Stimulated activated CD8-positive, alpha-beta memory T cell treated with anti-CD3 and anti-CD28 coated beads, Interleukin-12 subunit alpha, Interleukin-12 subunit beta, amount 100 ng/mL, for 1 hour (primary cell): ENCODE data around the gene TMCO5A.
"Not testable (repeated sequence)": the region's sequence is repeated elsewhere in the genome, so short reads cannot be mapped to it uniquely, and the experiment has no call there.

Source experiments
- DNase-seq: peaks from one replicate; pipeline ENCODE4 v3.0.0-alpha.2; 2020; ENCODE audit warnings: low read depth

Gene TMCO5A

DNA sequence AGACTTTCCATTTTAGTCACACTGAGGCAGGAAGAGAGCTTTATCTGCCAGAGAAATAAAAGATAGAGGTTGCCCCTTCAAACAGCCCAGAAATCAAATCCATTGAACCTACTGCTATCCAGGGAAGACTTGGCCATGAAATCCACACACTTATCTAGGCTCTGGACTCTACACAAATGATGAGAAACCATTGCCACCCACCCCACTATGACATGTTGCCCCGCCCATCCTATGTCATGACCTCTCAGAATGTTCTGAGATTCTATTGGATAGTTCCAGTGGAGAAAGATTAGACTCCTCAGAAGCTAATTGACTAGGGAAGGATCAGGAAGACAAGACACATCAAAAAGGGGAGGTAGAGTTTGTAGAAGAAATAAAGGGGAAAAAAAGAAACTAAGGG lies at the start of gene TMCO5A:
Gene TMCO5A, plus strand, starts transcription at position 301 of the 400 bp plus-strand sequence. CDS start 1,684 bp downstream, outside the sequence.
- no peak for DNase-seq

DNA sequence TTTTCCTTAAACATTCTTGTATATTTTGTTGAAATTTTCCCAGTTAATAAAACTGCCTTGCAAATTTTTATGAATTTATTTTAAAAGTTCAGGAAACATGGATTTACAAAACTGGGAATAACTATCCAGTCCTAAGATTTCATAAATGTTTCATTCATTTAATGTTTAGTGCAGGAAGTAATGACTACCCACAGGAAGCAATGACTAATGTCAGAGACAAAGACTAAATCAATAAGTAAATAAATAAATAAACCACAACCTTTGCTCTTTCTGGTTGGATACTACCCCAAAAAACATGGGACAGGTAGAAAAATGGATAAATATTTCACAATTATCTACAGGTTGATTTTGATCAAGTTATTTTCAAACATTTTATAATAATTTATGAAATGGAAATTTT lies 48.8 kb upstream of the TMCO5A start:
- DNase-seq: no peak

DNA sequence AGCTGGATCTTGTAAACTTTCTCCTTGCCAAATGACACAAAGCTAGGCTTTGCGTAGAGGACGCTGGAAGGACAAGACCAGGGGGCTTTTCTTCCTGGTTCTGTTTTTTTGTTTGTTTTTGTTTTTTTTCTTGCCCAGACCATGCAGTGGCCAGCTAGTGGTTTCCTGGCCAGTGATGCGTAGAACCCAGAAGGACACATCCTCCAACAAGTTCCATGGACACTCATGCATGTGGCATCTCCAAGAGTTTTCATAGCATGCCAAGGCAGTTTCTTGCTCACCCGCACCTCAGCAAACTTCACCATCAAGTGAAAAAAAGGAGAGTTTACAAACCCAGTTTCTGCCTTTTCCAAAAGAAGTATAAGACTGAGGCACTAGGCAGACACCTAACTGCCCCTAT lies 46.1 kb upstream of the TMCO5A start:
- DNase-seq: no peak

DNA sequence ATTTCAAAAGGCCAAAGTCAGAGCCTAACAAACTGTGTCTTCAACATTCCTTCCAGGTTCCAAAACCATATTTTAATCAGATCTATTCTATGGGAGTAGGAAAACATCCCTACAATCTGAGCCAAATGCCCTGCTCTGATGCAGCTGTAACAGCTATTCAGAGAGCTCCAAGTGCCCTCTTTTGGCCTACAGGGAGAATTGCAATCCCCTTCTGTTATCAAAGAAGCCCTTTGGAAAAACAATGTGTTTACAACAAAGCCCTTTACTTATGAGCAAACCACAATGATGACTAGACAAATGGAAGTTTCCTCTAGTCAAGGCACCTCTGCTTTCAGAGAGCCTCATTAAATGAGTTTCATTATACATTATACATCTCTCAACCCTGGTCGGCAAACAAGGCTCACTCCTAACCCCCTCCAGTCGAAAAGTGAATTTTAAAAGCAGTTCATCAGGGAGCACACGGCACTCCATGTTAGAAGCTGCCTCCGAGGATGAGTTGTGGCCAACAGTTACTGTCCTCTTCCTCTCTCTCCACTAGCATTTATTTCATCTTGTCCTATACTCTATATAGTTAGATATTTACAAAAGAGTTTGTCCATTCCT lies 42.6 kb upstream of the TMCO5A start:
- DNase-seq: no peak

DNA sequence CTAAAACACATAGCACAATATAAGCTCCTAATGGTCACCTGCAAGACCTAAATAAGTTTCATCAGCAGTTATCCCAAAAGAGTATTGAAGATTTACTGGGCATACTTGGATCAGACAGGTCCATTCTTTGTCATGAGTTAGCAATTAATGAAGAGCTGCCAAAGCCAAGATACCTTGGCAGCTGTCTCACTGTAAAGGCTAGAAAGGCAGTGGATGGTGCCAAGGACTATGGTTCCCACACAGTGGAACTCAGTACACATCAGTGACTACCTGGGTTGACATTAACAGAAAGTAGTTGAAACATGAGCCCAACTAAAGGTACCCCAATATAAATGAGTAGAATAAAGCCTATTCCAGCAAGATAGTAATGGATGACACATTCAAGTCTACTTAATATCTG lies 41.1 kb upstream of the TMCO5A start:
- no peak for DNase-seq

DNA sequence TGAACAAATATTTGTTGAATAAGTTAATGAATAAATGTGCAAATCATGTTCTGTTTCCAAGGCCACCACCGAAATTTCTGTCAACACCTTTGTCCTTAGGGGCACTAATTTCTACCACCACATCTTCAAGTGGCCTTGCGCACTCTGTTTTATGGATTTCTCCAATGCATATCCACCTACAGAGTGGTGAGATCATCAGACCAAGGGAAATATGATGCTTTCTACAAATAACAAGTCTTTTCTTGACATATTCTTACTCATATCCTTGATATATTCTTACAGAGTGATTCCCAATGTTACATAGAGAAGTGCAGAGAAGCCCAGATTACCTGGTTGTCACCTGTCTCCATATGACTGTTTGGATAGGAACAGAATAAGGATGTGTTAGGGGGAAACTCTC lies 36.1 kb upstream of the TMCO5A start:
- DNase-seq: no peak

DNA sequence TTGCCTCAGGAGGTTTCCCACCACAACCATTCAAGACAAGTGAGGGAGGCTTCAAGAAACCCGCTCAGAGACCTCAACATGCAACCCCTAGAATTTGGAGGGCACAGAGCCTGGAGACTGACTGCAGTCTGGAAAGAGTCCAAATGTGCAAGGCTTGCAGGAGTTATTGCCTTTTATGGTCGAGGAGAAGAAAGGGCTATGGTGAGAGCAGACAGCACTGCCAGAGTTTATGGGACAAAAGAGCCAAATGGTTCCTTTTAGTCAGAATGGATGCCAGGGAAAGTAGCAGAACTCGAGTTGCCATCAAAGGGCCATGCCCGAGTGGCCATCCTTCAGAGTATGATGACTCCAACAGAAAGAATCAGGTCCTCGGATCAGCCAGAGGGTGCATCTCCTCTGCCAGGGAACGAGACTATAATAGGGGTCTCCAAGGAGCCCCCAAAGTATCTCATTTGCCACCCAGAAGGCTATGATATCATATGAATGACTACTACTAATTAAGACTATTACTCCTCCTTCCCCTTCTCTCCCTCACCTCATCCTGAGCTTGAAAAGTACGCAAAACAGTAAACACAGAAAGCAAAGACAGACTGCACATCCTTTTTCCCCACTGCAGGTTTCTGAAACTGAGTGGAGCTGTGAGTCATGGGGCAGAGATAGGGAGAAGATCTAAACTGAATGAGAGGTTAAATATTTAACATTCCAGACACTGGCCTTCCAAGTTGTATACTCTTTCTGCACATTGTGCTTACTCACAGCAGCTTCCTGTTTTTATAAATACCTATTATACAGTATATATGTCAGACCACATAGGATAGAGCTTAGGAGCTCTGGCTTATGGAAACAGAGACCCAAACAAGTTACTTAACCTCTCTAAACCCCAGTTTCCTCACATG lies 33.9 kb upstream of the TMCO5A start:
- no peak for DNase-seq

DNA sequence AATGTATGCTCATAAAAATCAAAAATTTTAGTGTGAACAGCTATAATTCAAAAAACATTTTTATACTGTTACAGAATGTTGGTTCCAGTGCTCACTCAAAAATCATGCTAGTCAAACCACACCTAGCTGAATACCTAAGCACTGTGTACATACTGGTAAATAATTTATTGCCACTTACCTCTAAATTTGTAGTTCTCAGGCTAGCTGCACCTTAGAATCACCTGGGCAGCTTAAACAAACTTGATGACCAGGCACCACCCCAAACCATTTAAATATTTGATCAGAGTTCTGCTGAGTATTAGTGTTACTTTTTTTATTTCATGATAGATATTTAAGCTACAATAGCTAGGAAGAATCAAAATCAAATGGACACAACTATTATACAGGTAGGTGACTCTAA lies 32.3 kb upstream of the TMCO5A start:
- no peak for DNase-seq

DNA sequence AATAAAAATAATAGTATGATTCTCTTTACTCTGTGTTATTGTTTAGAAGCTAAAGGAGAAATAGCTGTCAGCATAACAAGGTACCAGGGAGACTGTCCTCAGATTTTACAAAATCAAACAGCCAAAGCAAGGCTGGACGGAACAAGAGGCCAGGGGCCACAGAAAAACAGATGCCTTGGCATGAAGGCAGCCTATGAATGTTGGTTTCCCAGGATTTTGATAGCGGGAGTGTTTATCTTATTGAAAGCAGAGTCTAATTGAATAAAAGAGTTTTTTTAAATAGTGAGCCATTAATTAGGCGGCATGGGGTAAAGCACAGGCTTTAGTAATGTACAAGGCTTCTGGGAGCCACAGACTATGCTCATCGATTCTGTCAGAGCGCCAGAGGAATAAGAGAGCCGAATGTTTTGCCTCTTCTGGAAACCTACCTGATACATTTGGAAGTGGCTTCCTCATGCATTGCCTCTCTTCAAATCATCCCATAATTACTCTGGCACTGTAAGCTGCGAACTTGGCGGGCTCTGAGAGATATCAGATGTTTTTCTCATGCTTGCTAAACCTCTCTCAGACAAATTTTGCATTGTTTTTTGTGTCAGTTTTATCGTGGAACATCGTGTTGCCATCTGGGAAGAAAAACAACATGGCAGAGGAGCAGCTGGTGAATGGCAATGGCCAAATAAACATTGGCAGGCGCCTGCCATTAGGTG lies 30.4 kb upstream of the TMCO5A start:
- DNase-seq: no peak

DNA sequence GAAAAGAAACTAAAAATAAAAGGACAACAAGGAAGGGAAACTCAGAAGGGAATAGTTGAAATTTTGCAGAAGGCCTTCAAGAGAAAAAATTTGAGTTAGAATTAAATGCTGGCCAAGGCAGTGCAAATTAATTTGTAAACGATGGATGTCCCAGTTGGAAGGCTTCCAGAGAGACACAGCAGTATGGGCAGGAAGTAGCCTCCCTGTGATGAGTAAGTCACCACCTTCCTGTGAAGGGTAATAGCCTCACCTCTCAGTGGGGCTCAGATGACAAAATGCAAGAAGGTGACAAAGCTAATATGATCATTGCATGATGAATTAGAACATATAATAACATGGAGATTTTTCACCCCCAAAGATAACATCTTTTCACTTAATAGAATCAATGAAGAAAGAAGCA lies 27.3 kb upstream of the TMCO5A start:
- DNase-seq: no peak

DNA sequence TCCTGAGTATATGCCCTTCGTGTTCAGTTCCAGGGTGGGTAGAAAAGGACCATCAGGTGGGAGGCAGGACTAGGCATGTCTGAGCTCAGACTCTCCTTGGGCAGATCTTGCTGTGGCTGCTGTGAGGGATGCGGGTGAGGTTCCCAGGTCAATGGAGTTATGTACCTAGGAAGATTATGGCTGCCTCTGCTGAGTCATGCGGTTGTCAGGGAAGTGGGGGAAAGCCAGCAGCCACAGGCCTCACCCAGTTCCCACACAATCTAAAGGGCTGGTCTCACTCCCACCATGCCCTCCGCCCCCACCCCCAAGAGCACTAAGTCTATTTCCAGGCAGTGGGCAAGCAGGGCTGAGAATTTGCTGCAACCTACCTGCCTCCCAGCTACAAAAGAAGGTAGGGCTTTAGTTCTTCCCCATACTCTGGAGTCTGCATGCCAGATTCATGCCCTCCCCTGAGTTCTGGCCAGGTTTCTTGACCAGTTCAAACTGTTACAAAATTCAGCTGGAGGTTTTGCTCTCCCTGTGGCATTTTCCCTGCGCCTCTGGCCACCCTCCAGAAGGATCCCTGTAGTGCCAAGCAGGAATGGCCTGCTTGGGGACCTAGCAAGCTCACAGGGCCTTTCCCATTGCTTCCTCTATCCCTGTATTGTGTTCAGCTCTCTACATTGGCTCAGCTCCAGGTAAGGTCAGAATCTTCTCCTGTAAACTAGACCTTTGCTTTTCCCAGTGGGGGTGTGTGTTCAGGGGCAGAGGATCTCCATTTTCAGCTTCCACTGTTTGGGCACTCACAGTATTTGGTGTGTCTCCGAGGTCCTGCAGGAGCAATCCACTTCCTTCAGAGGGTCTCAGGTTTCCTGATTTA lies 12.7 kb upstream of the TMCO5A start:
- no peak for DNase-seq

DNA sequence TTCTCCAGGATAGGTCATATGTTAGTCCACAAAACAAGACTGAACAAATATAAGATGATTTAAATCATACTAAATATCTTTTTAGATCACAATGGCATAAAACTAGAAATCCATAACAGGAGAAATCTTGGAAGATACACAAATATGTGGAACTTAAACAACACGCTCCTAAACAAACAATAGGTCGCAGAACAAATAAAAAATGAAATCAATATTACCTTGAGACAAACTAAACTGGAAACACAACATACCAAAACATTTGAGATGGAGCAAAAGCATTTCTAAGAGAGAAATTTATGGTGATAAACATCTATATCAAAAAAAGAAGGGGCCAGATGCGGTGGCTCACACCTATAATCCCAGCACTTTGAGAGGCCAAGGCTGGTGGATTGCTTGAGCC lies 8.3 kb upstream of the TMCO5A start:
- no peak for DNase-seq

DNA sequence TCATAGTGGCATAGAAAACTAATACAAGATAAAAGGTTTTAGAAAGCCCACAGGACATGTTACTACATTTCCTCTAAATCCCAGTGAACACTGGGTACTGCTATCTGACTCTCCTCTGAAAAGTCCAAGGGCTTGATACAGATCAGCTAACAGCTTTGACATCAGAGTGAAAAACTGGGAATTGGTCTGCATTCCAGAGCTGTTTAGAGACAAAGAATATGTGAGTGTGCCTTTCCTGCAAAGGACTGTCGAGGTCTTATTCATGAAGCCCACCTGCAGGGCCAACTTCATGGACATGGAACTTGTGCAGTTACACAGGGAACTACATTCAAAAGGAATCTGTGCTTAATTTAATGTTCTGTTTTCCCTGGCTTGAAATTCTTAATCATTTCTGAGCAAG lies 5.2 kb upstream of the TMCO5A start:
- no peak for DNase-seq

DNA sequence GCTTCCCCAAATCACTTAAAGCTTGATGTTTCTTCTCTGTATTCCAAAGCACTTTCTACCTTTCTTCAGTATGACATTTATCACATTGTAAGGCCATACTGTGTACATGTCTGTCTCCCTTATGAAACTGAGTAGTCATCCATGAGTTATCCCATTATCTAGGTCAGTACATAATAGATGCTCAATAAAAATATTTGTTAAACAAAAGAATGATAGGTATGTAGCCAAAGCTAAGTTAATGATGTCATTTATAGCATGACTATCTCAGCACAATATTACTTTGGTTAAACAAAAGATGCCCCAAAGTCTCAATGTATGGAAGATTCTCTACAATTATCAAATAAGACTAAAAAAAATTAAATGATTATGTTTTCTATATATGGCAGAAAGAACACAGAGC lies 3.1 kb upstream of the TMCO5A start:
- no peak for DNase-seq

DNA sequence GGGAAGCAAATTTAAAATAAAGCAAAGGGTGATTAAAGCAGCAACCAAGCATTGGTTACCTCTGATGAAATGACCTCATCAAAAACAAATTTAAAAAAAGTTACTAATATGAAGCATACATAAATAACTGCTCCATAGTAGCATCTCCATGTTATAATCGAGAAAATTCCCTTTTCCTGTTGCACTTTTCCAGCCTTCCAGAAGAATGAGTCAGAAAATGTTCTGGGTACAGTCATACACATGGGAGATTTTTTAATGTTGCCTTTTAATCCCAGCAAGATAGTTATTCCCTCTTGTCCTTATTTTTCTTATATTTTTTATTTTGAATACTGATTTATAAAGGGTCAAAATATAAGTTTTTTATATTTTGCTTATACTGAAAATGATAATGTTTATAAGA lies 2.6 kb upstream of the TMCO5A start:
- DNase-seq: no peak

DNA sequence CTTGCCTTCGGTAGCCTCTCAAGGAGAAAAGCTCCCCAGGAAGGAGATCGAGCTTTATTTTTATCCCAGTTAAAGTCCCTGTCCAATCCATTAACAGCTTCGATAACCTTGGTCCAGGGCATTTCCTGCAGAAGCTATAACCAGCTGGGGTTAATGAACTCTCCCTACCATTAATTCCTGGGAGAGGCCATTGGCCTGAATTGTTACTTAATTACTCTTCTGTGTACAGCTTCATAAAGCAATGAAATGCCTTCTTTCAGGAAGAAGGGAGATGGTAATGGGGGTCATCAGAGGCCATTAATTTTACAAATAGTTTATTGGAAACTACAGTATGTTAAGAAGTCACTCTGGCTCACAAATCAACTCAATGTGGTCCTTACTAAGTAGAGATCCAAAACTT lies 1.9 kb upstream of the TMCO5A start:
- no peak for DNase-seq

DNA sequence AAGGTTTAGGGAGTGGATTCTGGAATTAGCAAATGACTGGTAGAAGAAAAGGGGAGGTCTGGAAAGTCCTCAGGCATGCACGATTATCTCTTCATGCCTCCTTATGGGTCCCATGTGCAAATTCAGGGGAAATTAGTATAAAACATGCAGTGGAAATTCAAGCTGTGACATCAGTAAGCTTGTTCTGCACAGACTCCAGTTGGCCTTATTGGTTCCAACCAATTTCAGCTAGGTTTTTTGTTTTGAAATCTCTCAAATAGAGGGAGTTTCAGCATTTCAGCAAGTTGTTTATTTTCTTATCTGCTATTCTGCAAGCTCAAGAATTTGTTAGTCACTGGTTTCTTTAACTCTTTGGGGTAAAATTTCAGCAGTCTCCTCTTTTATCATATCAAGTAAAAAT lies 774 bp upstream of the TMCO5A start:
- DNase-seq: no peak

DNA sequence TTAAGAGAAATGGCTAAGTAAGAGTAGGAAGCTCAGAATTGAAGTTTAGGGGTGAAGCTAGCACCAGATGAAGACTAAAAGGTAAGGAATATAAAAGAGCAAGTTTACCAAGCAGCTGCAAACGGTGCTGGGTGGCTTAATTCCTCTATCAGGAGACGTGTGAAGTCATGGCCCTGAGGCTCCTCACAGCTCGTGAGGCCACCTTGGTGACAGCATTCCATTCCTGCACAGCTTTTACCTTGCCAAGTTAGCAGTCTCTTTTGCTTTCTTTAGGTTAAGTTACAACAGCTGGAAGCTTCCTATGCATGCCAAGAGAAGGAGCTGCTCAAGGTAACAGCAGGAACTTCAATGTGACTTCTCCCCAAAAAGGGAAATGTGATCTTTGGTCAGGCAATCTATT lies 6.4 kb downstream of the TMCO5A start:
- no peak for DNase-seq

DNA sequence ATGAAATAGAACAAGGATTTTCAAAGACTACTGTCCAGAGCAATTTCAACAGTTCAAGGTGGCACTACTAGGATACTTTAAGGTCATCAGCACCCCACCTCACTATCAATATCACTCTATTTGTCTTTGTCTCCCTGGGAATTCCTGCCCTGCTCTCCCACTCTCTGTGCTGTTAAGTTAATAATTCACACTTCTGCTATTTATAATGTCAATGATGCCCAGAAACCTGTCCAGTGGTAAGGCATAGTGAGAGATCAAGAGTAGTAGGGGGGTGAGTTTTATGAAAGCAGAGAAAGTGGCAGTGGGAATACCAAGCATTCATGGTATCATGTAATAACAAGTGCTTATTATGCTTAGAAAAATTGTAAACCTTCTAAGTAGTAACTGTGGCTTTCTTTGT lies 7.3 kb downstream of the TMCO5A start:
- no peak for DNase-seq

DNA sequence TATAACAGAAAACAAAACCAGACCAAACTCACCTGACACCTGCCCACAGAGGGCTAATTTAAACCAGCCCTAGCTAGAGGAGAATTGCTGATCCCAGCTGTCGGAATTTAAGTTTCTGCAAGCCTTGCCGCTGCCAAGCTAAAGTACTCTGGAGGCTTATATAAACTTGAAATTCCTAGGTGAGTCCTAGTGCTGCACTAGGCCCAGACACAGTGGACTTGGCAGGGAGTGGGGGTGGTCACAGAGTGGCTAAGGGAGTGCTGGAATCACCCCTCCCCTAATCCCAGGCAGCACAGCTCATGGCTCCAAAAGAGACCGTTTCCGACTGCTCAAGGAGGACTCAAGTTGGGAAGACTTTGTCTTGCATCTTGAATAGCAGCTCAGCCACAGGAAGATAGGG lies 17.6 kb downstream of the TMCO5A start:
- no peak for DNase-seq

DNA sequence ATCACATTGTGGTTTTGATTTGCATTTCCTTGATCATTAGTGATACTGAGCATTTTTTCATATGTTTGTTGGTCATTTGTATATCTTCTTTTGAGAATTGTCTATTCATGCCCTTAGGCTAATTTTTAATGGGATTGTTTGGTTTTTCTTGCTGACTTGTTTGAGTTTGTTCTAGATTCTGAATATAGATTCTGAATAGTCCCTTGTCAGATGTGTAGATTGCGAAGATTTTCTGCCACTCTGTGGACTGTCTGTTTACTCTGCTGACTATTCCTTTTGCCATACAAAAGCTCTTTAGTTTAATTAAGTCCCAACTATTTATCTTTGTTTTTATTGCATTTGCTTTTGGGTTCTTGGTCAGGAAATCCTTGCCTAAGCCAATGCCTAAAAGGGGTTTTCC lies 26.3 kb downstream of the TMCO5A start:
- not testable (repeated sequence) for DNase-seq

DNA sequence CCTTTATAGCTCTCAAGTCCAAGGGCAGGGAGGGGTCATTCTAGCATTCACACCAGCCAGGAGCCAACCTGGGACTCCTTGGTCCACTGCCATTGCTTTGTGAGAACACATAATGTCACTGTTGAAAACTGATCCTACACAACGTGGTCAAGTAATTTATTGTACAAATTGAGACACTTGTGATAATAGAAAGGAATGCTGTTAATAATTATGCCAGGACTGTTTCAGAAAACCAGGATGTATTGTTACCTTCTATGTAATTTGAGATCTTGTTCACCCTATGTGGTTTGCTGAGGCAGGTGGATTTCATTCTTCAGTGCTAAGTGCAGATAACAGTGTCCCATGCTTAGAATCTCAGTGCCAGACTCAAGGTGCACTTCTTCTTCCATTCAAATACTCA lies 33.3 kb downstream of the TMCO5A start:
- no peak for DNase-seq
